HFFc6 (cell line): ENCODE measurements around the gene PLXNB2. TPM values are rescaled to one million over a fixed set of nuclear protein-coding genes. Genes with fewer than 3 reads are reported as not detected.

Experiments used
- DNase-seq: peaks from one replicate; pipeline ENCODE4 v3.0.0-alpha.2; 2018
- H3K27ac Mint-ChIP-seq: 2 replicates; pipeline ENCODE4 v1.8.0; 2020; ENCODE audit warnings: mild to moderate bottlenecking, mixed read lengths
- H3K27me3 Mint-ChIP-seq: 2 replicates; pipeline ENCODE4 v1.8.0; 2021; ENCODE audit warnings: mild to moderate bottlenecking, moderate library complexity, mixed read lengths; ENCODE audit not compliant: insufficient read depth
- H3K36me3 Mint-ChIP-seq: 2 replicates; pipeline ENCODE4 v1.8.0; 2021; ENCODE audit warnings: low read depth, mixed read lengths
- H3K4me1 Mint-ChIP-seq: 2 replicates; pipeline ENCODE4 v1.8.0; 2020; ENCODE audit warnings: low read depth, mixed read lengths
- H3K4me3 Mint-ChIP-seq: 2 replicates; pipeline ENCODE4 v1.8.0; 2020; ENCODE audit warnings: mild to moderate bottlenecking, moderate library complexity, mixed read lengths
- H3K9me3 Mint-ChIP-seq: 2 replicates; pipeline ENCODE4 v1.8.0; 2020; ENCODE audit warnings: mild to moderate bottlenecking, mixed read lengths
- CTCF ChIP-seq: fragments of 200-600 bp; sonication (generic); IDR thresholded peaks from 2 replicates; pipeline ENCODE4 v1.5.0; 2021; ENCODE audit warnings: antibody characterized with exemption, mild to moderate bottlenecking
- total RNA-seq, 6 experiments: library from RNA; stranded (reverse); fragmentation: NEBNext Ultra II Directional; extraction: Animal tissue kit (Norgen Biotek cat#: 25700); gene quantifications; 2 replicates in 1 of 6; 3 replicates in 5 of 6; pipeline ENCODE4 v1.2.3, GENCODE V29; 2021

PLXNB2 gene
- total RNA-seq, 6 experiments from 2014 or later, result 280 to 370 (median 291) TPM

GRCh38 chr22:50308597-50308935 is 1.1 kb upstream of the PLXNB2 start:
- H3K27me3 Mint-ChIP-seq, result peaks cover 4% of the 10 kb centered on the region
- H3K36me3 Mint-ChIP-seq, result no peaks in the 10 kb centered on the region
- TF ChIP-seq CTCF, result no peak
- peak overlapping the region; percentile 54 for H3K4me3 Mint-ChIP-seq
- peak; percentile 69 for DNase-seq
- peaks cover 29% of the 10 kb centered on the region for H3K4me1 Mint-ChIP-seq
- no peaks in the 10 kb centered on the region for H3K9me3 Mint-ChIP-seq
- H3K27ac Mint-ChIP-seq, result peak overlapping the region; percentile 93

GRCh38 chr22:50307890-50308596 is 597 bp upstream of the PLXNB2 start:
- Mint-ChIP-seq H3K36me3 (no peaks in the 10 kb centered on the region), H3K27ac (peak overlapping the region; percentile 93), H3K4me1 (peaks cover 34% of the 10 kb centered on the region), H3K4me3 (peak overlapping the region; percentile 54), H3K9me3 (no peaks in the 10 kb centered on the region), H3K27me3 (peaks cover 4% of the 10 kb centered on the region)
- no peak for DNase-seq
- TF ChIP-seq CTCF, result no peak

- Mint-ChIP-seq H3K9me3 (no peaks in the 10 kb centered on the region), H3K4me3 (peak overlapping the region; percentile 92), H3K4me1 (peaks cover 54% of the 10 kb centered on the region), H3K27me3 (peaks cover 4% of the 10 kb centered on the region), H3K27ac (peak overlapping the region; percentile 93), H3K36me3 (no peaks in the 10 kb centered on the region)
- peak; percentile 97 for DNase-seq
- TF ChIP-seq CTCF, result no peak
Measured at GRCh38 chr22:50305923-50306566, 1.4 kb downstream of the PLXNB2 start.

GRCh38 chr22:50305393-50305922 is 2.0 kb downstream of the PLXNB2 start:
- peak overlapping the region; percentile 93 for H3K27ac Mint-ChIP-seq
- DNase-seq, result no peak
- peaks cover 4% of the 10 kb centered on the region for H3K27me3 Mint-ChIP-seq
- peak overlapping the region; percentile 92 for H3K4me3 Mint-ChIP-seq
- no peak for TF ChIP-seq CTCF
- no peaks in the 10 kb centered on the region for H3K9me3 Mint-ChIP-seq
- no peaks in the 10 kb centered on the region for H3K36me3 Mint-ChIP-seq
- peaks cover 57% of the 10 kb centered on the region for H3K4me1 Mint-ChIP-seq

- H3K27ac Mint-ChIP-seq, result peak overlapping the region; percentile 93
- H3K4me3 Mint-ChIP-seq, result peak overlapping the region; percentile 92
- peaks cover 4% of the 10 kb centered on the region for H3K27me3 Mint-ChIP-seq
Measured at GRCh38 chr22:50304528-50305392, 2.7 kb downstream of the PLXNB2 start.

More at GRCh38 chr22:50304528-50305392, 2.7 kb downstream of the PLXNB2 start:
- no peak for TF ChIP-seq CTCF
- peaks cover 57% of the 10 kb centered on the region for H3K4me1 Mint-ChIP-seq
- DNase-seq, result no peak
- H3K9me3 Mint-ChIP-seq, result no peaks in the 10 kb centered on the region
- H3K36me3 Mint-ChIP-seq, result no peaks in the 10 kb centered on the region
